ENCODE measurements around the gene ATP5IF1.

- no peak for TF ChIP-seq CTCF (IDR thresholded peaks at IDR 0.05)
- TF ChIP-seq POLR2A (IDR thresholded peaks at IDR 0.05) = no peak
These were observed 38.1 kb upstream of the ATP5IF1 start for GRCh38 chr1:28197682-28198415.
